GM19328 (cell line): ENCODE data around the gene BDH2.
A peak's percentile ranks its signal among the peaks of the same experiment; 100 is the strongest.

Source experiments
- ATAC-seq: cut with Tn5 transposase; IDR thresholded peaks from one replicate; pipeline ENCODE4 v1.9.1; 2021; ENCODE audit warnings: mild to moderate bottlenecking, moderate library complexity; ENCODE audit not compliant: unreplicated experiment

The BDH2 gene

GRCh38 chr4:103085555-103086196 is 14.0 kb downstream of the BDH2 start:
- no peak for ATAC-seq

- no peak for ATAC-seq
Measured at GRCh38 chr4:103079621-103080020, 20.0 kb downstream of the BDH2 start.

- ATAC-seq, result peak; percentile 44
Measured at GRCh38 chr4:103076747-103077347, 22.8 kb downstream of the BDH2 start, which contains the start of gene SLC9B2. Gene SLC9B2 (minus strand): TSS chr4:103076761. CDS start chr4:103067550, 9,211 bp downstream.

GRCh38 chr4:103075894-103076746 is 23.5 kb downstream of the BDH2 start:
- peak; percentile 48 for ATAC-seq

- no peak for ATAC-seq
Measured at GRCh38 chr4:103075435-103075893, 24.2 kb downstream of the BDH2 start.

GRCh38 chr4:103074744-103075434 is 24.7 kb downstream of the BDH2 start:
- peak; percentile 33 for ATAC-seq

GRCh38 chr4:103073792-103074438 is 25.7 kb downstream of the BDH2 start:
- ATAC-seq, result no peak

- ATAC-seq, result no peak
Measured at GRCh38 chr4:103067841-103068547, 31.6 kb downstream of the BDH2 start.

- ATAC-seq, result no peak
Measured at GRCh38 chr4:103060453-103061148, 39.0 kb downstream of the BDH2 start.

GRCh38 chr4:103054030-103054429 is 45.6 kb downstream of the BDH2 start:
- ATAC-seq, result no peak

GRCh38 chr4:103052779-103053178 is 46.9 kb downstream of the BDH2 start:
- no peak for ATAC-seq

GRCh38 chr4:103052145-103052544 is 47.5 kb downstream of the BDH2 start:
- no peak for ATAC-seq

- no peak for ATAC-seq
Measured at GRCh38 chr4:103050736-103051436, 48.7 kb downstream of the BDH2 start.

- ATAC-seq, result peak; percentile 97
Measured at GRCh38 chr4:103046416-103047290, 53.0 kb downstream of the BDH2 start.

GRCh38 chr4:103044183-103044582 is 55.5 kb downstream of the BDH2 start:
- no peak for ATAC-seq

GRCh38 chr4:103036169-103036568 is 63.5 kb downstream of the BDH2 start:
- ATAC-seq, result no peak

- peak; percentile 77 for ATAC-seq
Measured at GRCh38 chr4:103032574-103032973, 67.1 kb downstream of the BDH2 start.

GRCh38 chr4:103030791-103031190 is 68.8 kb downstream of the BDH2 start:
- no peak for ATAC-seq
